Esophagus squamous epithelium (tissue), 5 donors: ENCODE measurements around the gene FAM168A. TPM values are rescaled to one million over a fixed set of nuclear protein-coding genes. Genes with fewer than 3 reads are reported as not detected.

Source experiments
- DNase-seq: peaks from one replicate; lab custom pipeline; 2025; lab: John Stamatoyannopoulos, UW
- H3K27ac ChIP-seq, 4 donors: fragments of 200-600 bp; sonication (generic); one replicate each; pipeline ENCODE4 v1.5.1; 2016 to 2019; ENCODE audit warnings: mild to moderate bottlenecking in 1 of 4
- H3K27me3 ChIP-seq, 4 donors: fragments of 200-600 bp; sonication (generic); 1 replicate in 3 of 4; 2 replicates in 1 of 4; pipeline versions ENCODE4 v1.5.1 to v1.6.0; 2017 to 2021; ENCODE audit warnings: antibody characterized with exemption in 1 of 4
- H3K36me3 ChIP-seq, 3 donors: fragments of 200-600 bp; sonication (generic); one replicate each; pipeline ENCODE4 v1.5.1; 2016 to 2019
- H3K4me1 ChIP-seq, 3 donors: fragments of 200-600 bp; sonication (generic); one replicate each; pipeline ENCODE4 v1.5.1; 2017 to 2019
- H3K4me3 ChIP-seq, 4 donors: fragments of 200-600 bp; sonication (generic); 1 replicate in 3 of 4; 2 replicates in 1 of 4; pipeline ENCODE4 v1.5.1; 2016 to 2019; ENCODE audit warnings: mild to moderate bottlenecking in 2 of 4, moderate library complexity in 1 of 4
- H3K9me3 ChIP-seq, 3 donors: fragments of 200-600 bp; sonication (generic); one replicate each; pipeline ENCODE4 v1.5.1; 2016 to 2019
- POLR2A ChIP-seq, 4 donors: fragments of 450-650 bp; IDR thresholded peaks; one replicate each; pipeline ENCODE4 v1.6.1; 2017; ENCODE audit warnings: antibody characterized with exemption in 4 of 4, mild to moderate bottlenecking in 4 of 4, moderate library complexity in 3 of 4
- WGBS, 2 donors: methylation state at CpG; one replicate each; pipeline ENCODE4 v1.1.5; 2018; 5-methylcytosine and 5-hydroxymethylcytosine counted together
- intact Hi-C: fragments of 100-400 bp; cut with DNase I; formaldehyde crosslinking; loops from one replicate; pipeline ENCODE4 v1.15.0; 2022
- total RNA-seq, 4 donors: library from RNA; depleted of rRNA; stranded (reverse); fragments of >200 nt; gene quantifications; one replicate each; pipeline ENCODE4 v1.1.0, GENCODE V29; 2016
- TF ChIP-seq, protein P1 (sequence below), 6 experiments: fragments of 450-650 bp in 4 of 6; fragments of 200-600 bp in 2 of 6; sonication (generic) in 2 of 6; IDR thresholded peaks; one replicate each; pipeline ENCODE4 v1.5.1; 2016 to 2019; ENCODE audit warnings: antibody characterized with exemption in 6 of 6, mild to moderate bottlenecking in 4 of 6, moderate library complexity in 4 of 6
- donor health status: DM: yes; HTN: yes; CAD: no.

The FAM168A gene
- total RNA-seq, 4 donors from 2014 or later: 7.0 to 15.5 (median 12.3) TPM

GRCh38 chr11:73464347-73464746, 133.6 kb downstream of the FAM168A start:
- Histone ChIP-seq H3K27me3 (no peaks in the 10 kb centered on the region), H3K4me1 (peaks cover 0 to 15% (median 0%) of the 10 kb centered on the region in 3 donors), H3K4me3 (no peak overlapping the region), H3K9me3 (no peaks in the 10 kb centered on the region), H3K36me3 (peaks cover 0 to 8% (median 0%) of the 10 kb centered on the region in 3 donors), H3K27ac (no peak overlapping the region)
- DNase-seq: no peak
- TF ChIP-seq POLR2A (IDR thresholded peaks at IDR 0.05): no peak
- TF ChIP-seq, protein P1, sequence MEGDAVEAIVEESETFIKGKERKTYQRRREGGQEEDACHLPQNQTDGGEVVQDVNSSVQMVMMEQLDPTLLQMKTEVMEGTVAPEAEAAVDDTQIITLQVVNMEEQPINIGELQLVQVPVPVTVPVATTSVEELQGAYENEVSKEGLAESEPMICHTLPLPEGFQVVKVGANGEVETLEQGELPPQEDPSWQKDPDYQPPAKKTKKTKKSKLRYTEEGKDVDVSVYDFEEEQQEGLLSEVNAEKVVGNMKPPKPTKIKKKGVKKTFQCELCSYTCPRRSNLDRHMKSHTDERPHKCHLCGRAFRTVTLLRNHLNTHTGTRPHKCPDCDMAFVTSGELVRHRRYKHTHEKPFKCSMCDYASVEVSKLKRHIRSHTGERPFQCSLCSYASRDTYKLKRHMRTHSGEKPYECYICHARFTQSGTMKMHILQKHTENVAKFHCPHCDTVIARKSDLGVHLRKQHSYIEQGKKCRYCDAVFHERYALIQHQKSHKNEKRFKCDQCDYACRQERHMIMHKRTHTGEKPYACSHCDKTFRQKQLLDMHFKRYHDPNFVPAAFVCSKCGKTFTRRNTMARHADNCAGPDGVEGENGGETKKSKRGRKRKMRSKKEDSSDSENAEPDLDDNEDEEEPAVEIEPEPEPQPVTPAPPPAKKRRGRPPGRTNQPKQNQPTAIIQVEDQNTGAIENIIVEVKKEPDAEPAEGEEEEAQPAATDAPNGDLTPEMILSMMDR (IDR thresholded peaks at IDR 0.05): no peak
- intact Hi-C loops: no loop called here
- WGBS, 2 donors: 84 to 93% methylated on average over 2 of the region's 2 CpGs

- TF ChIP-seq POLR2A (IDR thresholded peaks at IDR 0.05): no peak
- TF ChIP-seq, protein P1 (IDR thresholded peaks at IDR 0.05): no peak
- H3K9me3 ChIP-seq: no peaks in the 10 kb centered on the region
- intact Hi-C loops: no loop called here
- H3K4me3 ChIP-seq: no peak overlapping the region
- peaks cover 0 to 5% (median 0%) of the 10 kb centered on the region in 3 donors for H3K36me3 ChIP-seq
- DNase-seq: no peak
- H3K27ac ChIP-seq: no peak overlapping the region
- WGBS, 2 donors: 46 to 56% methylated on average over 2 of the region's 2 CpGs
- H3K4me1 ChIP-seq: peaks cover 0 to 9% (median 0%) of the 10 kb centered on the region in 3 donors
- H3K27me3 ChIP-seq: no peaks in the 10 kb centered on the region
Measured at GRCh38 chr11:73463359-73463758, 134.6 kb downstream of the FAM168A start.

DNA sequence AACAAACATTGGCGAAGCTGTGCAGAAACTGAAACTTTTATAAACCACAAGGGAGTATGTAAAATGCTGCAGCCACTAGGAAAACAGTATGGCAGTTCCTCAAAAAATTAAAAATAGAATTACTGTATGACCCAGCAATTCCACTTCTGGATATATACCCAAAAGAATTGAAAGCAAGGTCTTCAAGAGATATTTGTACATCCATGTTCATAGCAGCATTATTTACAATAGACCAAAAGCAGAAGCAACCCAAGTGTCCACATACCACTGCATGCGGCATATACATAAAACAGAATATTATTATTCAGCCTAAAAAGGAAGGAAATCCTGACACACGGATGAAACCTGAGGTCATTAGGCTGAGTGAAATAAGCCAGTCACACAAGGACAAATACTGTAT, 135.9 kb downstream of the FAM168A start:
- Histone ChIP-seq H3K4me1 (peaks cover 0 to 4% (median 0%) of the 10 kb centered on the region in 3 donors), H3K27me3 (no peaks in the 10 kb centered on the region), H3K36me3 (no peaks in the 10 kb centered on the region), H3K4me3 (no peak overlapping the region), H3K27ac (peak overlapping the region in 1 of 4 donors; percentile 6), H3K9me3 (no peaks in the 10 kb centered on the region)
- no peak for DNase-seq
- TF ChIP-seq POLR2A (IDR thresholded peaks at IDR 0.05): no peak
- TF ChIP-seq, protein P1 (IDR thresholded peaks at IDR 0.05): no peak
- intact Hi-C loops: no loop called here
- 73 to 77% methylated on average over 3 of the region's 3 CpGs for WGBS, 2 donors

GRCh38 chr11:73461335-73461840, 136.5 kb downstream of the FAM168A start:
- H3K4me3 ChIP-seq: no peak overlapping the region
- no peaks in the 10 kb centered on the region for H3K9me3 ChIP-seq
- no peaks in the 10 kb centered on the region for H3K36me3 ChIP-seq
- H3K27me3 ChIP-seq: no peaks in the 10 kb centered on the region
- no peak for DNase-seq
- no peak overlapping the region for H3K27ac ChIP-seq
- no peaks in the 10 kb centered on the region for H3K4me1 ChIP-seq
- TF ChIP-seq, protein P1 (IDR thresholded peaks at IDR 0.05): no peak
- no peak for TF ChIP-seq POLR2A (IDR thresholded peaks at IDR 0.05)
- intact Hi-C loops: no loop called here
- WGBS, 2 donors: 53% methylated on average over 2 of the region's 2 CpGs

- DNase-seq: no peak
- TF ChIP-seq POLR2A (IDR thresholded peaks at IDR 0.05): no peak
- TF ChIP-seq, protein P1 (IDR thresholded peaks at IDR 0.05): no peak
- 100% methylated on average over 1 of the region's 1 CpG for WGBS, 2 donors
Measured at GRCh38 chr11:73458201-73458600, 139.7 kb downstream of the FAM168A start.

More at GRCh38 chr11:73458201-73458600, 139.7 kb downstream of the FAM168A start:
- Histone ChIP-seq H3K4me1 (no peaks in the 10 kb centered on the region), H3K4me3 (no peak overlapping the region), H3K36me3 (no peaks in the 10 kb centered on the region), H3K9me3 (no peaks in the 10 kb centered on the region), H3K27ac (no peak overlapping the region), H3K27me3 (no peaks in the 10 kb centered on the region)
- intact Hi-C loops: no loop called here
